ENCODE results near the gene CST7.

The CST7 gene

DNA sequence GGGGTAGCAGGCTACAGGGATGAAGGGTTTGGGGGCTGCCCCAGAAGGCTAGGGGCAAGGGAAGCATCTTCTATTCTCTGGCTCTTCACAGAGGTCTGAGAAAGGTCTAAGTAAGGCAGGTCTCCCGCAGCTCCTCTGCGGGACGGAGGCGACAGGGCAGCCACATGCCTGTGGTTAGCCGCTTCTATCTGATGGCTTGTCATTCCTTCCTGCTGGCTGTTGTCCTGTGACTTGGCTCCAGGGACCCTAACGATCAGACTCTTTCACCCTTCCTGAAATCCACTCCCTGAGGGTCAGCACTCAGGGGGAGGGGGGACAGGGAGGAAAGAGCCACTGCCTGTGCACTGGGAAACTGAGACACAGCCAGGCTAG is 673 bp downstream of the CST7 start:
- in situ Hi-C loops (cut with MboI; ENCODE audit: low sequenced_read_pairs), result loop anchor here (25.0 kb wide), 4 partner anchors 88 to 1262 kb away; partner anchors contain the start of gene CST4

DNA sequence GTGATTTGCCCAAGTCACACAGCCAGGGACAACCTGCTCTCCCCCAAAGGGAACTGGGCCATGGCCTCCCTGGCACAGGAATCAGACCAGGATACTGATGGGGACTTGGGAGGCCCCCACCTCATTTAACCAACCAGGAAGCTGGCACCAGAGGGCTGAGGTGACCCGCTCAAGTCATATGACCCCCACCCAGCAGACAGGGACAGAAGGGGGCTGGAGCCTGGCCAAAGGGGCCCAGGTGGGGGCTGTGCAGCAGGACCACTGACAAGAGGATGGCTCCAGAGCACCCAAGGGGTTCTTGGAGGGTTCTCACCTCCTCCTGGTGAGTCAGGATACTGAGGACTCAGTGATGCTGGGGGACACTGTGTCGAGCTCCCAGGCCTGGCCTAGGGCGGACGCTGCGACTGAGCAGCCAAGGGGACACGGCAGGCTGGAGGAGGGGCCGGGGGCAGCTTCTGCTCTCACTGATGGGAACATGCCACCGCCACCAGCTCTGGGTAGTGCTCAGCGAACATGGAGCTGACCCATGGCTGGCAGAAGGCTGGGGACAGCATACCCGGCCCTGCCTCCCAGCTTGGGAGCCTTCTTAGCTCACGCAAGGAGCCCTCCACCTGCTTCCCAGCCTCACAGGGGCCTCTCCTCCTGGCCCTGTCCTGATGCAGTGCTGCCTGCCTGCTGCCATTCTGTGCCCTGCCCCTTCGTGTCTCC is 1.2 kb downstream of the CST7 start:
- in situ Hi-C loops (cut with MboI; ENCODE audit: low sequenced_read_pairs), result no loop called here

DNA sequence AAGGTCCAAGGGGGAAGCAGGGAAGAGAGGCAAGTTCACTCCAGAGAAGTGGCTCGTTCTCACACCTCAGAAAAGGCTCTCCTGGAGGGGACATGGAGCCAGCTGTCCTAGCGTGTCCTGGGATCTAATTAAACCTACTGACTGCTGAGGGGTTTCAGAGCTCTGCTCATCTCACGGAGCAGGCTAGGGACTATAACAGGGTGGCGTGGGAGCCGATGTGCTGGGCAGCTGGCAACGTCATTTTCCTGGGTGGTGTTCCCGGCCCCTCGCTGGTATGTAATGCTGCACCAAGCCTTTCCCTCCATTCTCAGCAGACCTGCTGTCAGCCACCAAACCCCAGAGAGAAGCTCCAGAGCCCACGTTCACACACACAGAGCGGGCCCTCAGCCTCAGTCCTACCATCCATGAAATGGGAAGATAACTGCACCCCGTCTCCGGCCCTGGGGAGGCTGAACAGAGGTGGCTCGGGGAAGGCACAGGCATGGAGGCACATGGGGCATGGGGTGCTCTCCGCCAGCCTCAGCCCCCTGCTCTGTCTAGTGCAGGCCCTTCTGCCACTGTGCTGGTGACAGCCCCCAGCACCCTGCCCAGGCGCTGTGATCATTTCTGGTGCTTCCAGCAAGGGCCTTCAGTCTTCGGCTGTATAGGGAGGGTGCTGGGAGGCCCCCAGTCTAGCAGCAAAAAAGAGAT is 1.9 kb downstream of the CST7 start:
- in situ Hi-C loops (cut with MboI; ENCODE audit: low sequenced_read_pairs), result no loop called here

DNA sequence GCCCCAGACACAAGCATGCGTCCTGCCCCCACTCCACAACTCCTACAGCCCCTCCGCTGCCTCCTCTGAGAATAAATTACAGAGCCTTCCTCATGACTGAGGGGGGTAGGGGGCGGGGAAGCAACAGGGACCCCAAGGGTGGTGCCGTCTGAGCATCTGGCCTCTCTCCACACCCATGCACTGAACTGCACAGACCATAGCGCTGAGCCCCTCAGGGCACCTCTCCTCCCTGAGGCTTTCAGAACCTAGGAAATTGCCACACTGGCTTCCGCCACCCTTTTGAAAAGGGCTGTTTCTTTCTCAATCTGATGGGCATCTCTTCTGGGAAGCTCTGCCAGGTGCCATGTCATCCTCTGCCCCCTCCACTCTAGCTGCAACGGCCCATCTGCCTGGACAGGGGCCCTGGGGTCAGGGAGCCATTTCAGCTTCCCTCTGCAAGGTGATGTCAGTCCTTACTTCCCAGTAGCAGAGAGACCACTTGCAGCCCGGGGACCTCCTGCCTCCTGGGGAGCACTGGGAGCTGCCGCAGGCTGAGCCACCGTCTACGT is 2.5 kb downstream of the CST7 start:
- in situ Hi-C loops (cut with MboI; ENCODE audit: low sequenced_read_pairs), result no loop called here

DNA sequence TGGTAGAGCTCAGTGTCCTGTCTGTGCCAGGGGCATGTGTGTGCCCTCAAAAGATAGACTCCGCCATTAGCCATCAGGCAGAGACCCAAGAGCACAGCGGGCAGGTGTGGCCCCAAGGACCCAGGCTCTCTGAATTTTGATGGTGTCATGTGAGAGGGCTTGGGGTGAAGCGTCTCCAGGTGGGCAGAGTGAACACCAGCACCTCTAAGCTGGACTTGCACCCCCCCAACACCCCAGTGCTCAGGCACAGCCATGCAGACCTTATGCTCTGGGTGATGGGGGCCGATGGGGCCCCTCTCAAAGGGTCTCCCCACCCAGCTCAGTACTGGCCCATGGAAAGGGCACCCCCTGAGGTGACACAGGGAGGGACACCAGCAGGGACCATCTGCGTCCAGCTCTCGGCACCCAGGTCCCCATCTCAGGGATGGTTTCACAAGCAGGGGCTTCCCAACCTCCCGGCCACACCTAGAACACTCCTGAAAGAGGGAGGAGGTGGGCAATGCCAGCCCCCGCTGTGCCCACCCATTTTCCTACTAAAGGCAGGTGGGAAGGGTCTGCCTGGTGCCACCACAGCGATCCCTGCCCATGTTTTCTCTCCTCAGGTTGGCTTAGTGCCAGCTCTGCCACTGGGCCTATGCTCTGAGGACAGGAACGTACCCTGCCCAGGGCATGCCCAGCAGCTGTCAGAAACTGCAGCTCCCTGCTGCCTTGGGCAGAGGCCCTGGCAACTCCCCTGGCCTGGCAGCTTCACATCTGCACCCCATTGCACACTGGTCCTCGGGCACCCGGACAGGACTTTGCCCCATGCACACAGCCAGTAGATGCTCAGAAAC is 3.5 kb downstream of the CST7 start:
- in situ Hi-C loops (cut with MboI; ENCODE audit: low sequenced_read_pairs), result no loop called here

DNA sequence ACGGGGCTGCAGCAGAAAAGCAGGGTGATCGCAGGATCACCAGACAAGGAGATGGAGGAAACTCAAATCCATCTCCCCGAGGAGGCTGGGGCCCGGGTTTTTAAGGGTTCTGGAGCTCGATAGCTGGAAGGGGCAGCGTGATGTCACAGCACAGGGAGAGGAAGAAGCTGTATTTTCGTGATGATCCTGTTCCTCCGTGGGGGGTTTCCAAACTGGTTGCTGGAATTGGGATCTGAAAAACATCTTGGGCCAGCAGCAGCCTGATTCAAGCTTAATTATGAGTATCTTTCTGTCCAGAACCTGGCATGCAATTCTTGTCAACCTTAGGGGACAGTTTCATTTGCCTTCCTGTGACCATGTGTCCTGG is 4.1 kb downstream of the CST7 start:
- in situ Hi-C loops (cut with MboI; ENCODE audit: low sequenced_read_pairs), result no loop called here

DNA sequence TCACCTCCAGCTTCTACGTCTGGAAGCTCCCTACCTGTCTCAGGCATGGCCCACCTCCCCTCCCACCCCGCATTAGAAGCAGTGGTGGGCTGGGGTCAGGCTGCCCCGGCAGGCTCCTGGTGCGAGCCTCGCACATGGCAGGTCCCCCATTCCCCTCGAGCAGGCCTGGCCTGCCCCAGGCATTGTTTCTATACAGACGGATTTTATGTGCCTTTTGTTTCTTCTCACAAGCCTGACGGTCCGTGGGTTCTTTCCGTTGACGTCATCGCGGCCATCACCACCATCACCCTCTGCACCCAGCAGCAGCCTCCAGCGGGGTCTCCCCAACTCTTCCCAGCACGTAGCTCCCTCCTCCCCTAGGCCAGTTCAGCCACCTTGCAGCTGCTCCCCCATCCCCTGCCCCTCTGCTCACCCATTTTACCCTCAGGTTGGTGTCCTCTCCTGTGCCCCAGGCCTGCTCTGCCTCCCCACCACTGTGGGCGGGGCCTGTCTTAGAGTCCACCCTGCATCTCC is 4.6 kb downstream of the CST7 start:
- in situ Hi-C loops (cut with MboI; ENCODE audit: low sequenced_read_pairs), result no loop called here

DNA sequence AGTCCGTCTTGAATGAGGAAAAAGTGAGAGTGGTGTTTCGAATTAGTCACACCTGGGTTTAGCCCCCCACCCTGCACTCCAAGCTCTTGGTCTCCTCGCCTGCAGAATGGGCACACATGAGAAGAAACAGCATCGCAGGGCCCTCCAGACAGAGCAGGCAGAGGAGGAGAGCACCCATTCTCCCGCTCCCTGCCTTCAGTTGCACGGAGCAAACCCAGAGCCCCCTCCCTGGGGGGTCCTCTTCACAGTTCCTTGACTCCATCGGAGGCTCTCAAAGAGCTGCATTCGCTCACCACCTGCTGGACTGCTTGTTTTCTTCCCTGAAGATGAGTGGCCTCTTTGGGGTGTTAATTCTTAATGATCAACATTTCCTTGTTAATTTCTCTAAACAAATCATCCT is 5.1 kb downstream of the CST7 start:
- in situ Hi-C loops (cut with MboI; ENCODE audit: low sequenced_read_pairs), result no loop called here

DNA sequence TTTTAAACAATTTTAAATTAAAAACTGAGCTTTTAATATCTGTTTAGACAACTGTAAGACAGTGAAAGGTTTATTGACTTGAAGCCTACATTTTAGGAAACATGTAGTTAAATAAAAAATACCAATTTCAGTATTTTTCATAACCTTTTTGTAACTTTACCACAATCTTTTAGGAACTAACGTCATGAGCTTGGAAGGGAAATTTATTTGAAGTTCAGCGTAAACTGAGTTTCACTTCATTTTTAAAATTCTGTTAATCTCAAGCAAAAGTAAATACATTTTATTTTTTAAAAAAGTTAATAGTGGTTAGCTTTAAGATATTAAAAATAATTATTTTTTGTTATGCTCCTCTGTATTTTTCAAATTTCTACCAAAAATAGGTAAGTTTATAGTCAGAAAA is 5.5 kb downstream of the CST7 start:
- in situ Hi-C loops (cut with MboI; ENCODE audit: low sequenced_read_pairs), result no loop called here

DNA sequence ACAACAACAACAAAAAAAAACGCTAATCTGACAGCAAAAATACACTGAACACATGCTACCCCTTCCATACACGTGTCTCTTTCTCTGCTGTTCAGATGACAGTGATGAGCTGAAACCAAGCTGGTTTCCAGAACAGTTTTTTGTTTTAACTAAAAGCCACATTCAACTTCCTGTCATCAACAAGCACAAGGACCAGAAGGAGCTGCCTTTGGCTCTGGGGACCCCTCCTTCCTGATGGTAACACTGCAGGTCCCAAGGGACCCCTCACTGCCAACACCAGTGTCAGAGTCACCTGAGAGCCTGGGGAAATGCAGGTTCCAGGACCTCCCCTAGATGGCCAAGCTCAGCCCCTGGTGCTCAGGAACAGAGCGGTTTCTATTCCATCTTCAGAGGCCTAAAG is 6.0 kb downstream of the CST7 start:
- in situ Hi-C loops (cut with MboI; ENCODE audit: low sequenced_read_pairs), result no loop called here

DNA sequence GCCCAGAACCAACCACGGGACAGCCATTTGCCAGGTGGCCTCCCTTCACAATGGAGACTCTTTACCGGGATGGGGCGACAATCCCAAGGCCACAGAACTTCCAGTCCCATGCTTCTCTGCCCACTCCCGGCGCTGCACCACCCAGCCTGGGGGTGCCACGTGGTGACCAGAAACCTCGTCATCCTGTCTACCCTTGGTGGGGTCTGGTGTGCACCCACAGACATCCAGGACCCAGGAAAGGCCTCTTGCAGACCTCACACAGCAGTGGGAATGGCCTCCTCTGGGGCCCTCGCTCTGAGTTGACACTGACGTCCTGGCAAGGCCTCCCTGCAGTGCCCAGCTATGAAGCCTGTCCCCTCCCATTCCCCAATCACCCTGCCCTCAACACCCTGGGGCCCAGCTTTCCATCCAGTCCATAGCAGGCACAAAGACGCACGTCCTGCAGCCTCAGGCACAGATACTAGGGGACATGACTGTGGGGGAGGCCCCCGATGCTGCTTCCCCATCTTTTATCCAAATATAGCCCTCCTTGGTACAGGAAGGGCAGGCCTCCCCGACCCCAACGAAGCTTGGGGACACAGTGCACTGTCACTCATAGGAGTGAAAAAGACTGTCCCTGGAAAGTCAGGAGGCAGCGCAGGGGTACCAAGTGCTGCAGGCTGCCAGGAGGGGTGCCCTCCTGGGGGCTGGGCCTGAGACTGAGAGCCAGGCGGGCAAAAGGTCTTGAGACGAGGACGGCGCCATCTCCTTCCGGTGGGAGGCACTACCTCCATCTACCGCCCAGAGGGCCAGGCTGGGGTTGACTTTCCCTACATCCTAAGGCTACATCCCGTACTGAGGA is 7.2 kb downstream of the CST7 start:
- in situ Hi-C loops (cut with MboI; ENCODE audit: low sequenced_read_pairs), result no loop called here

DNA sequence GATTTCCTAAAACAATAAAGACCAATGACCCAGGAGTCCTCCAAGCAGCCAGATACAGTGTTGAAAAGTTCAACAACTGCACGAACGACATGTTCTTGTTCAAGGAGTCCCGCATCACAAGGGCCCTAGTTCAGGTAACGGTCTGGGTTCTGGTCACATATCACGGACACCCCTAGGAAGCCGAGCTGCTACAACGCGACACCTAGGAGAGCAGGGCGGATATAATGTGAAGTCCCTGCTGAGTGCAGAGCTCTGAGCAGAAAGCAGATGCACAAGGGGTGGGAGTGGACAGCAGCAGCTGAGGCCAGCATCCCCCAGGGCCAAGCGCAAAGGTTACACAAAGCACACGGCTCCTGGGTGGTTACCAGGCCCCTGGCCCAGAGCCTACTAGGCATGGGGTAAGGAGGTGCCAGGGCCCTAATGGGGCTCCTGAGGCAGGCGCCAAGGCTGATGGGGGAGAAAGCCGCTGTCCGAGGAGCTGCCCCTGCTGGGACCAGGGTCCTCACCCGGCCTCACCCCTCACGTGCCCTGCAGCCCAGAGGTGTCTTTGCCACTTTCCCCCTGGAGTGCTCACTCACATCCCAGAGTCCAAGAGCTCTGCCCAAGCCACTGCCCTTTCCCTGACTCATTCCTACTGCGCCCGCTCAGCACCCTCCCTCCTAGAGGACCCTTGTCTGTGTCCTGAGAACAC is 8.4 kb downstream of the CST7 start:
- in situ Hi-C loops (cut with MboI; ENCODE audit: low sequenced_read_pairs), result no loop called here

DNA sequence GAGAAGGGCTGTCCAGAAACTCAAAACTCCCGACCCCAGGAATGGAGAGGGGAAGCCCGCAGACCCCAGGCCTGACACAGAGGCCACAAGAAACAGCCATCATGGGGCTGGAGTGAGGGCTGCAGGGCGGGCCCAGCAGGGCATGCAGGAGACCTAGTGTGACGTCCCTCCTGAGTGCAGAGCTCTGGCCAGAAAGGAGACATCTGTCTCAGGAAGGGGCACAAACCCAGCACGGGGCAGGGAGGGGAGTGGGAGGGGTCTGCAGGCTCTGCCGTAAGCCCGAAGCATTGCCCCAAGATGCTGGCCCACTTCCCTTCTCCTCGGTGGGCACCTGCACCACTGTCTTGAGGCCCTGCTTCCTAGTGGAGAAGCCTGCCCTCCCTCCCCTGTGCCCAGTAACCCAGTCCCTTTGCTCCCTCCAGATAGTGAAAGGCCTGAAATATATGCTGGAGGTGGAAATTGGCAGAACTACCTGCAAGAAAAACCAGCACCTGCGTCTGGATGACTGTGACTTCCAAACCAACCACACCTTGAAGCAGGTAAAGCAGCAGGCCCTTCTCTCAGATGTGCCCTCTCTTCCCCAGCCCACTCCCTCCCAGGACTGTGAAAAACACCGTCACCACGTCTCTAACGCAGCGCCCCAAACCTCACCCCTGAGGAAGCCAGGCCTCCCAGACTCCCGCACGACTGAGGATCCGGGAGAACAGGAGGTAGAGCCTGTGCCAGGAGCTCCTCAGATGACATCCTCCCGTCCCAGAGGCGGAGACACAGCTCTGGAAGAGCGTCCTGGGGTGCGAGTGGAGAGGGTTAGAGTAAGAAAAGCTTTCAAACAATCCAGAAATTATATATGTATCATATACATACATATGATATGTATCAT is 9.7 kb downstream of the CST7 start:
- in situ Hi-C loops (cut with MboI; ENCODE audit: low sequenced_read_pairs), result no loop called here

DNA sequence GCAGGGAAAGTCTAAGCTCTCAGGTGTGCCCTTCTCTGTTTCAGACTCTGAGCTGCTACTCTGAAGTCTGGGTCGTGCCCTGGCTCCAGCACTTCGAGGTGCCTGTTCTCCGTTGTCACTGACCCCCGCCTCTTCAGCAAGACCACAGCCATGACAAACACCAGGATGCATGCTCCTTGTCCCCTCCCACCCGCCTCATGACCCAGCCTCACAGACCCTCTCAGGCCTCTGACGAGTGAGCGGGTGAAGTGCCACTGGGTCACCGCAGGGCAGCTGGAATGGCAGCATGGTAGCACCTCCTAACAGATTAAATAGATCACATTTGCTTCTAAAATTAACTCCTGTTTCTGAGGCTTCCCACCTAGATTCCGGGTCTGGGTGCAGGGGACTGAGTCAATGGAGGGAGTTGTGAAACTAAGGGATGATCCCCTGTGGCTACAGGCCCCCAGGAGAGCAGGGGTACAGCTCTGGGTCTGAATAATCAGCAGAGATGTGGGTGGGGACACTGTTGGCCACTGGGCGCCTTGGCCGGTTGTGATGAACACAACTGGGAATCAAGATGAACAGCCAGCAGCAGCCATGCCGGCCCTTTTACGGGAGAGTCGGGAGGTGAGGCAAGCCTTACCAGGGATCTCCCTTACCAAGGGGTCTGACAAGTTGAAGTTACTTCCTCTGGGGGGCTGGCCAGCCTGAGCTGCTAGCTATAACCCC is 10.7 kb downstream of the CST7 start:
- in situ Hi-C loops (cut with MboI; ENCODE audit: low sequenced_read_pairs), result no loop called here

DNA sequence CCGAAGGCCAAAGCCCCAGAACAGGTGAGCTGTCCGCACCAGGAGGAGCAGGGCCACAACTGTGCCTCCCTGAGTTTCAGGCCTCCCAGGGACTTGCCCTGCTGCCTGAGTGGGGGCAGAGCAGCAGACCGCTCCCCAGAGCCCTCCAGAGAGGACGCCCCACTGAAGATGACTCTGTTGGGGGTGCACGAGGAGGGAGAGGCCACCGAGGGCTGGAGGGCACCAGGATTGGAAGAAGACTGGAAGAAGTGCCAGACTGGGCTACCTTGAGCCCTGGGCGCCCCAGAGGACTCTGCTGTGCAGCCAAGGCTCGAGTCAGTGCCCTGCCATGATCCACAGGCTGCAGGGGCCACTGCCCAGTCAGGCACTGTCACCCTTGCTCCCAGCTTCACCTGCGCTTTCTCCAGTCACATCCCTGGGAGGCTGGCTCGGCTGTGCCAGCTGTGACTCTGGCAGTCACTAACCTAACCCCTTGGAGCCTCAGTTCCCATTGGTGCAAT is 11.3 kb downstream of the CST7 start:
- in situ Hi-C loops (cut with MboI; ENCODE audit: low sequenced_read_pairs), result no loop called here

DNA sequence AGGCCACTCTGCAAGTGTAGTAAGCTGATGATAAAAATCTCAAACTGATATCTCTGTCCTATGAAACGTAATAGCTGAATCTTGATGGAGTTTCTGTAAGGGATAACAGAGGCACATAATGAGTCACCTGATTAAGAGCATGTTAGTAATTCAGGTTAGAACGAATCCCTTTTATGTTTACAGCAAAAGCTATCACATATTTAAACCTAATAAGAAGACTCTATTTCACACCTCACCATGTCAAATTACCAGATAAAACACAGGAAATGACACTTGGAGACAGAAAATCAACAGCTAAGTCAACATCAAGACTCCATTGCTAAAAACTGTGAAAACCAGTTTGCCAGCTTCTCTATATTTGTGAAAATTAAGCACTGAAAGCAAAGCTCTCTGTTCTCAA is 11.8 kb downstream of the CST7 start:
- in situ Hi-C loops (cut with MboI; ENCODE audit: low sequenced_read_pairs), result no loop called here

DNA sequence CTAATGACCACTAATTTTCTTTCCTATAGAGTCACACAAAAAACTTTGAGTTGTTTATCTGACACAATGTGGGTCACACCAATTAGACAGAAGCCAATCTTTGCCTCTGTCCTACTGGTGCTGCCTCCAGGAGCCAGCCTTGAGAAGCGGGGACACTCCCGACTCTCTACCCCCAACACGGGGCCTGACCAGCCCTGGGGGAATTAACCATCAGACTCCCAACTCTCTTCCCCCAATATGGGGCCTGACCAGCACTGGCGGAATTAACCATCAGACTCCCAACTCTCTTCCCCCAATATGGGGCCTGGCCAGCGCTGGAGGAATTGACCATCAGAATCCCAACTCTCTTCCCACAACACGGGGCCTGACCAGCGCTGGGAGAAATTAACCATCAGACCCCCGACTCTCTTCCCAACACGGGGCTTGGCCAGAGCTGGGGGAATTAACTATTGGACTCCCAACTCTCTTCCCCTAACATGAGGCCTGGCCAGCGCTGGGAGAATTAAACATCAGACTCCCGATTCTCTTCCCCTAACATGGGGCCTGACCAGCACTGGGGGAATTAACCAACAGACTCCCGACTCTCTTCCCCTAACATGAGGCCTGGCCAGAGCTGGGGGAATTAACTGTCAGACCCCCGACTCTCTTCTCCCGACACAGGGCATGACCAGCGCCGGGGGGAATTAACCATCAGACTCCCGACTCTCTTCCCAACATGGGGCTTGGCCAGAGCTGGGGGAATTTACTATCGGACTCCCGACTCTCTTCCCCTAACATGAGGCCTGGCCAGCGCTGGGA is 12.5 kb downstream of the CST7 start:
- in situ Hi-C loops (cut with MboI; ENCODE audit: low sequenced_read_pairs), result no loop called here

DNA sequence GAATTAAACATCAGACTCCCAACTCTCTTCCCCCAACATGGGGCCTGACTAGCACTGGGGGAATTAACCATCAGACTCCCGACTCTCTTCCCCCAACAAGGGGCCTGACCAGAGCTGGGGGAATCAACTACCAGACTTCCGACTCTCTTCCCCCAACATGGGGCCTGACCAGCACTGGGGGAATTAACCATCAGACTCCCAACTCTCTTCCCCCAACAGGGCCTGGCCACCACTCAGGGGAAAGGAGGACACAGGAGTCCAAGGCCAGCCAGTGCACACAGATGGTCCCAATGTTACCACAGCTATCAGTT is 13.1 kb downstream of the CST7 start:
- in situ Hi-C loops (cut with MboI; ENCODE audit: low sequenced_read_pairs), result no loop called here

All from HL-60/S4 treated with retinoic acid at 250 ng/mL for 4 days and 3 days (cell line).